GM10248 (cell line): Measurements from ENCODE around the gene ZBTB12.
A peak's percentile ranks its signal among the peaks of the same experiment; 100 is the strongest.
"Not testable (repeated sequence)": the region's sequence is repeated elsewhere in the genome, so short reads cannot be mapped to it uniquely, and the experiment has no call there.

Source experiments
- CTCF ChIA-PET: fragments of 300-600 bp; sonication (Branson Sonifier 250); formaldehyde crosslinking; extraction: SDS; loops from one replicate; lab custom pipeline; 2021; ENCODE audit warnings: antibody characterized with exemption; lab: Yijun Ruan, JAX
- POLR2A ChIA-PET: fragments of 350-650 bp; sonication (Branson Sonifier 250); formaldehyde crosslinking; extraction: SDS; loops from one replicate; lab custom pipeline; 2020; ENCODE audit warnings: antibody characterized with exemption; lab: Yijun Ruan, JAX
- DNase-seq: peaks from one replicate; pipeline ENCODE4 v3.0.0; 2012; ENCODE audit errors: extremely low spot score
- CTCF ChIP-seq: IDR thresholded peaks from 2 replicates; pipeline ENCODE4 v1.5.1; 2012; ENCODE audit warnings: mild to moderate bottlenecking, low read depth; ENCODE audit errors: extremely low read depth, missing control alignments, control extremely low read depth

ZBTB12 gene

DNA sequence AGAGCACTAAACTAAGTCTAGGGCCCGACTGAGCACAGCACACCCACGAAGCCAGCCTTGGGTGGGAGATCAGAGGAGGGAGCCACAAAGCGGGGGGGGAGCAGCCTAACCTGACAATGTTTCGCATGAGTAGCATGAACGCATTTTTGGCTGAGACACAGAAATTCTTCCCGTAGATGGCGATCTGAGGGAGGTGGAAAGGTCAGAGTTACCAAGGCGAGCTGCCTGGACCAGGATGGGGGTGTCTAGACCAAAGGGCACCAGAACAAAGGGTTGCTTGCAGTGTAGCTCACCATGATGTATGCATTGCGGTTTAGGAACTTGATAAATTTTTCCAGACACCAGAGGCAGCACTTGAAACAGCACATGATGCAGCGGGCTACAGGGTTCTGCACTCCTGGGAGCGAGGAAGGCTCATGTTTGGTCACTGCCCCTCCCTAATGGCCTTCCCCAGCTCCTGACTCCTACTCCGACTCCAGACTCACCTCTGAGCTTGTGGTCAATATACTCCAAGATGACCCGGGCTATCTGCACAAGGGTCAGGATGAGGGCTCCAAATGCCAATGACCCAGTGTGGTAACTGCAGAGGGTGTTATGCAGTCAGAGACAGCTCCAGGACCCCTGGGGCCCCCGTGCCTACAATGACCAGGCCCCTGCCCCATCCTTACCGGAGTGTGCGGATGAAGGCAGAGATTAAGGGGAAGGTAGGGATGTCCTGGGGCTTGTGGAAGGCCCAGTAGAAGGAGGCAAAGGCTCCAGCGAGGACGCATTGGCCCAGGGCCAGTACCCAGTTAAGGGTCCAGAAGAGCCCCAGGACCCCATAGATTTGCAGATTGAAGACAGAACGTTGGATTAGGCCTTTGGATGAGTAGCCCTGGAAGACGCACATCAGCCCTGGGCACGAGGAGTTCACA is 36.4 kb downstream of the ZBTB12 start:
- ChIA-PET CTCF (interaction anchor here (1.0 to 2.7 kb wide), 5 partner anchors 7 to 96 kb away, joined by 3 to 11 read pairs (median 4); no protein-coding TSS in a partner anchor), POLR2A (no interaction called here)
- DNase-seq = no peak
- no peak for TF ChIP-seq CTCF

- TF ChIP-seq CTCF = no peak
- no peak for DNase-seq
- ChIA-PET CTCF (interaction anchor here (0.9 to 2.7 kb wide), 6 partner anchors 8 to 95 kb away, joined by 3 to 11 read pairs (median 4); no protein-coding TSS in a partner anchor), POLR2A (no interaction called here)
Measured at GRCh38 chr6:31864818-31865204, 37.1 kb downstream of the ZBTB12 start.

GRCh38 chr6:31864123-31864562 is 37.7 kb downstream of the ZBTB12 start:
- ChIA-PET POLR2A (interaction anchor here (0.6 to 1.9 kb wide), 2 partner anchors 28 to 34 kb away, joined by 3 to 30 read pairs; no protein-coding TSS in a partner anchor), CTCF (interaction anchor here (0.8 to 2.7 kb wide), 11 partner anchors 9 to 179 kb away, joined by 3 to 11 read pairs (median 3); partner anchors contain the start of gene LSM2)
- DNase-seq = not testable (repeated sequence)

DNA sequence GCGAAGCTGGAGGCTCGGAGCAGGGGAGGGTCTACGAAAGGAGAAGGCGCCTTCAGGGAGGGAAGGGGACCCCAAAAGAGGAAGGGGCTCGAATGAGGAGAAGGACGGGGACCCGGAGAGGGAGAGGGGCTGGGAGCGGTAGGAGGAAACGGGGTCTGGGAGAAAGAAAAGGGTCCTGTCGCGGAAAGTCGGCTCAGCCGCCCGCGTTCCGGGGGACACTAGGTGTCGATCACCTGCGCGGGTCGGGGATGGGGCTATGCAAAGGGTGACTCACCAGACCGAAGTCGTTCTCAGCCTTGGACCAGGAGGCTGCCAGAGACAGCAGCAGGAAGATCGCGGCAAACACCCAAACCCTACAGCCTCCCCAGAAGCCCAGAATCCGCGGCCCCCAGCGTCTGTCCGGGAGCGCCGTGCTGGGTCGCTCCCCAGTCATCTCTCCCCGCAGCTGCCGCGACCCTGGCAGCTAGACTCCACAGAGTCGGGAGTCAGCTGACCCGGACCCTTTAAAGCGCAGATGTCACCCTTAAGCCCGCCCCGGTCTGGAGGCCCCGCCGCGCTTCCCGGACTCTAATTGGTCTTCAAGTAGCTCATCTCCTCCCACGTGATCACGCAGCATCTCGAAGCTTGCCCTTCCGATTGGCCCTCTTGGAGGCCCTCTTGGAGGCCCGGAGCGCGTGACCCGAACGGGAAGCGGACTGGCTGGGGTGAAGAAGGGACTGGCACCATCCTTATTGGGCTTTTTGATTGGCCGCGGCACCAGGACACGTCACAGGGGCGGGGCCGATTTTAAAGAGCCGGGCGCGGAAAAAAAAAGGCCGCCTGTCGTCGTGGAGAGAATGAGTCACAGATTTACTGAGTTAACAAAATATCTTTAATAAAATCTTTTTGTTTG is 39.3 kb downstream of the ZBTB12 start, which contains the start of gene NEU1:
Gene NEU1 (minus strand): TSS at position 478 of the 892 bp plus-strand sequence. CDS start 45 bp downstream, at position 433.
- CTCF ChIA-PET = interaction anchor here (0.9 to 1.5 kb wide), 10 partner anchors 10 to 211 kb away, joined by 3 to 6 read pairs (median 4); partner anchors contain the start of genes BAG6, LSM2 and LY6G5C
- DNase-seq = peak; percentile 100
- no peak for TF ChIP-seq CTCF
- POLR2A ChIA-PET = interaction anchor here (0.6 to 1.9 kb wide), 23 partner anchors 10 to 1195 kb away, joined by 3 to 30 read pairs (median 4); partner anchors contain the start of genes ATP6V1G2, DDX39B, EHMT2 and HSPA1B

DNA sequence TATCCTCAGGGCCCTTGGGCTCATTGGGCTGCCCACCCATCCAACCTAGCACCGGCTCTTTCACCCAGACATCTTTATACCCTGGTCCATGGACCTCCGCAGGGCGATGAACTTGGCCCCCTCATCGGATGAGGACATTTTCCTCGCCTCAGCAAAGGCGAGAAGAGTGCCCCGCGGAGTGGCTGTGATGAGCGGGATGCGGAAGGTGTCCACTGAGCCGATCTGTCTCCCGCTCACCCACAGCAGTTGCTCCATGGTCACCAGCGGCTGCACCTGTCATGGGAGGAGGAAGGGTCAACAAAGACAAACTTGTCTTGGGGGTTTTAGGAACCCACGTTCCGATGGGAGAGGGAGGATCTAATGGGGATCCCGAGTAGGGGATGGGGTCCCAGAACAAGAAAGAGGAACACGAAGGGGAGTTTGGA is 40.0 kb downstream of the ZBTB12 start:
- DNase-seq = no peak
- POLR2A ChIA-PET = interaction anchor here (1.1 to 1.6 kb wide), 5 partner anchors 9 to 59 kb away, joined by 3 to 9 read pairs (median 5); partner anchors contain the start of gene EHMT2

More for the DNA sequence above, 40.0 kb downstream of the ZBTB12 start:
- CTCF ChIA-PET = interaction anchor here (1.1 kb wide), 1 partner anchor 210 kb away, joined by 3 read pairs; the partner anchor contains the start of gene BAG6
- TF ChIP-seq CTCF = no peak
